HL-60/S4 treated with phorbol 12-myristate 13-acetate at 8.2 ng/mL for 4 days and 3 days (cell line): Measurements from ENCODE around the gene PPFIA1.

Source experiments
- in situ Hi-C: fragments of 300-500 bp; cut with MboI; formaldehyde crosslinking; loops from 2 replicates; pipeline ENCODE4 v1.15.0; 2022; ENCODE audit warnings: low sequenced_read_pairs

PPFIA1 gene

GRCh38 chr11:70352601-70353000 lies 82.1 kb downstream of the PPFIA1 start:
- in situ Hi-C loops, result no loop called here

- in situ Hi-C loops, result no loop called here
Measured at GRCh38 chr11:70353329-70353728, 82.8 kb downstream of the PPFIA1 start.

DNA sequence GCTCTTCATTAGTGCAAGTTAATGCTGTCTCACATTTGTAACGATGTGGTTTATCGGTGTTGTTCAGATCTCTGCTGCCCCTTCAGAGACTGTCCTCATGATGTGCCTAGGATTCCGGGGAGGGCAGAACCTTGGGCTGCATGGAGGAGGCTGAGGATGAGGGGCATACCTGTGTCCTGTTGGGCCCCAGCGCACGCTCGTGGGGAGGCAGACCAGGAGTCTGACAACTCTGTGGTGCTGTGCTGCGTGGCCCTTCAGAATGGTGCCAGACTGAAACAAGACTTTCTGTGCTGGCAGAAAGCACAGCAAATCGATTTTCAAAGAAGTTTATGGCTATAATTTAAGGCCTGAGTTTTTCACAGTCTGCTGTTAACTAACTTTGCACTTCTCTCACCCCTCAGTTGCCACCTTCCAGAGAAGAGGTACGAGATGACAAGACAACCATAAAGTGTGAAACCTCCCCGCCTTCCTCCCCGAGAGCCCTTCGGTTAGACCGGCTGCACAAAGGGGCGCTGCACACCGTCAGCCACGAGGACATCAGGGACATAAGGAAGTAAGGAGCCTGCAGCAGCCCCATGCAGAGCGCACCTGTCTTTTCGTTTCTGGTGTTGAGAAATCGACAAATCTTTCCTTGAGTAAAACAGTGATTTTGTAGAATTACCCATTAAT lies 83.5 kb downstream of the PPFIA1 start:
- in situ Hi-C loops, result no loop called here

DNA sequence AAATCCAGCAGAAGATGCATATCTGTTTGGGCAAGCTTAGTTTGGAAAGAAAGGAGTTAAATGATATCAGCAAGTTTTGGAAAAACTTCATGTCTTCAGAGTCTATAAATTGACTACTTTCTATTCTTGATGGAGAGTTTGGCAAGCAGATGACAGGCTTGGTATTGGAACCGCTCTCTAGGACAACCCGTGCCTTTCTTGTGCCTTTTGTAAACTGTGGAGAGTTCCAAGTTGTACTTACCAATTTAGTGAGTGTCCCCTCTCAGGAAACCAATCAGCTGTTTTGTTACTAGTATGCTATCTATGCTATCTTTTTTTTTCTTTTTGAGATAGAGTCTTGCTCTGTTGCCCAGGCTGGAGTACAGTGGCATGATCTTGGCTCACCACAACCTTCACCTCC lies 84.1 kb downstream of the PPFIA1 start:
- in situ Hi-C loops, result no loop called here

DNA sequence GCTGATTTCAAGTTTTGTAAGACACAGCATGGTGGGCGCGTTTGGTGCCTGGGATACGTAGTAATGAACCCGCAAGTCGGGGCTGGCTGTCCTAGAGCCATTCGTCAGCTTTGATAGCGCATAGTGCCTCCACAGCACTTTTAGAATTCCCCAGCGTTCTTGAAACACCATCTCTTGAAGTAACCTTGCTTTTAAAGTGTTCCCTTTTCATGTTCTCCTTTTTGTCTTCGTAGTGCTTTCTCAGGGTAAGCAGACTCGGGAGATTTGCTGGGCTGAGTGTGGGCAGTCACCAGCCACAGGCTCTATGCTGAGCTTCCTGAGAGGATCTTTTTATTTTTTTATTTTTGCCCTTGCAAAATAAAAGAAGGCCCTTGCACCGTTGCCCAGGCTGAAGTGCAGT lies 88.3 kb downstream of the PPFIA1 start:
- in situ Hi-C loops, result no loop called here

DNA sequence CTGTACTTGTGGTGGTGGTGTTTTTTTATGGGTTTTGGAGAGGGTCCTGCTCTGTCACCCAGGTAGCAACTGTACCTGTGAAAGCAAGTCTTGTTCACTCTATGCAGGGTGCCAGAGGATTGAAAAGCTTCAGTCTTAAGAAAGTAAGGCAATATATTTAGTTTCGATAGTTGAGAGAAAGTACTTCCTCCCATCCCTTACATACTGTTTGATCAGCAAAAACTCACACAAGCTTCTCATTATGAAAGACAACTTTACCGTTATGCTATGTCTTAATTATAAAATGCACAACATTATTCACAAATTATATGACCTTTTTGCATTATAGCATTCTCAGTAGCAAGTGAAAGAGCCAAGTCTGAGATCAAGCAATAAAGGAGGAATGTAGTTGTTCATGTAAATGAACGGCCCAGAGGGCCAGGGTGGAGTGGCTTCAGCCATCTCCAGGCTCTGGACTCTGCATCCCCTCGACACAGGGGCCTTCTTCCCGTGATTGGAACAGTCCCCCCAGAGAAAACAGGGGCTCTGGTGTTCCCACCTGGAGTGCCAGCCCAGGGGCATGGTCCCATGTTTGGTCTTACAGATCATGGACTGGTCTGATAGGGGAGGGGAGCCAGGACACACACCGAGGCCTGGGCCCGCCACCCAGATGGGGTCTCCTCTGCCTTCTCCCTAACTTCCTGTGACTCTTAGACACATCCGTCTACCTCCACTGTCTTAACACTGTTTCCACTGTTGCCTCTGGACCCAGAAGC lies 89.1 kb downstream of the PPFIA1 start:
- in situ Hi-C loops, result no loop called here

DNA sequence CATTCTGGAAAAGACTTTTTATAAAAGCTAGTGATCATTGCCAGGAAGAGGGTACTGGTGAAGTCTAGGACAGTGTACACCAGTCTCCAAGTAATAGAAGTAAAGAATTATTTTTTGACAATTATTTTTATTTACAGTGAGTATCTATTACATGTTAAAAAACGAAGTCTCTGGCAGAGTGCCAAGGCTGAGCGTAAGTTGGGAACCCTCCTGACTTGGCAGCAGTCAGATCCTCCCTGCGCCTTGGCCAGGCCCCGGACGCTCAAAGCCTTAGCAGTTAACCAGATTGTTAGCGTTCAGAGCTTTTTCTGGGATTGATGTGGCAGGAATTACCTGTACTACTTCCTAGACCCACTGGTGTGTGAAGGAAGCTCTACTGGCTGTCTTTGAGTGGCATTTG lies 89.7 kb downstream of the PPFIA1 start:
- in situ Hi-C loops, result no loop called here

DNA sequence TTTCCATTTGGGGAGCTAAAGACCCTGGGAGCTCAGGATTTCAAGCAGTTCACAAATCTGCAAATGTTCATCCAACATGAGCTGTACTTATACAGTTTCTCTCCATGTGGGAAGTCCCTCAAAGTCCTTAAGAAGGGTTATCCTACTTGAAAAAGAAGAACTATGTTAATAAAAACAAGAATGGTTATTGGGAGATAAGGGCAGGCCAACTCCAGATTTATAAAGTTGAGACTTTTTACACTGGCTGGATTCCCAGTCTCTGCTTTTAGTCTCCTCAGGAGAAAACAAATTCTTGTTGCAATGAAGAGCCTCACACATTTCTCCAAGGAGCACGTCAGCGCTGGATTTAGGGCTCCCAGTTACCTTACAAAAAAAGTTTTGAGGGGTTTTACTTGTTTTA lies 93.7 kb downstream of the PPFIA1 start:
- in situ Hi-C loops, result no loop called here

DNA sequence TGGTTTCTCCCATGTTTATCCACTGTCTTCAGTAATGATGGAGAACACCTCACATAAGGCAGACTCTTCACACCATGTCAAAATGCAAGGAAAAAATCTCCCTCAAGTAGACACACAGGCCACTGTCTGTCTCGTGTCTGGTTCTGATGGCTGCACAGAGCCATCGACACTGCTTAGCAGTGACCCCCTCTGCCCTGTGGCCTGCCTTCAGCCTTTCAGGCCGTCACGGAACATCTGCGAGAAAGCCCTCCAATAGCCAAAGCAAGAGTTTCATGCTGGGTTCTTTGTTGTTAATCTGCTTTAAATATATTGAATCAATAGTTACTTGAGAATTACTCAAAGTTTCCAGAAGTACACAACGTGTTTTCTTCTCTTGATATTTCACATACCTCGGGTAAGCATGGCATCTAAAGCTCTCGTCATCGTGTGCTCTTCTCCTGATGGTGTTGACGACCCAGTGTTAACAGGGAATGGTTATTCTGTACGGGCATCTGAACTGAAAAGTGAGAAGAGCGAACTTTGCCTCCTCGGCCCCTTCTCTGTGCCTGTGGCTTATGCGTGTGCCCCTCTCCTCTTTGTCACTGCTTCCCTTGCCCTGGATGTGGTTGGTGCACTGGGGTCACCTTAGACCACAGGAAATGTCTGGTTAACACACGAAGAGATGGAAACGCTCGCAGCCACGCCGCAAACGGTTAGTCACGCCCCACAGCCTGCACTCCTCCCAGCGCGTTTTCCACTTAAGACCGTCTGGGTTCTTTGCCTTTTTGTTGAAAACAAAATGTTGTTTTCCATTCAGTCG lies 94.5 kb downstream of the PPFIA1 start:
- in situ Hi-C loops, result no loop called here

DNA sequence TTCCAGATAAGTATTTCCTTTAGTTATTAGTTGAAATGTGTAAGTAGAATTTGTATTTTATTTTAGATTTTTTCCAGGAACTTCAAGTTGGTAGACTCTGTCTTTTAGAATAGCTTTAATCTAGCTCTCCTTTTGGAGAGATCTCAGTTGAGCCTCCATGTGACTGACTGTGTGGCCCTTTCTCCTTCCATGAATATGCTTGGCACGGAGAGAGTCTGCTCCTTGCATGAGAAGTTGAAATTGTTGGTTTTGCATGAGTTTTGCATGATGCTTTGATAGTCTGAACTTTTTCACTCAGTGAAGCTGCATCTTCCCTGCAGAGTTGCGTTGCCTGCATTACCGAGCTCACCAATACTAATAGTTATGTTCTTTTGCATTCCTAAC lies 95.0 kb downstream of the PPFIA1 start:
- in situ Hi-C loops, result no loop called here

- in situ Hi-C loops, result no loop called here
Measured at GRCh38 chr11:70367071-70367470, 96.6 kb downstream of the PPFIA1 start.

DNA sequence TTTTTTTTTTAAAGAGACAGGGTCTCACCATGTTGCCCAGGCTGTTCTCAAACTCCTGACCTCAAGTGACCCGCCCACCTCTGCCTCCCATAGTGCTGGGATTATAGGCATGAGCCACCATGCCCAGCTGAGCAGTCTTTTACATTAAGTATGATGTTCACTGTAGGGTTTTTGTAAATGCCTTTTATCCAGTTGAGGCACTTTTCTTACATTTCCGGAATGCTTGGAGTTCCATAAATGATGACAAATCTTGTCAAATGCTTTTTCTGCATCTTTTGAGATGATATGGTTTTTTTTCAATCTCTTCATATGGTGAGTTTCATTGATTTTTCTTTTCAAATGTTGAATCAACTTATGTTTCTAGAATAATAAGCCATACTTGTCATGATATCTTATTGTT lies 98.5 kb downstream of the PPFIA1 start:
- in situ Hi-C loops, result no loop called here

- in situ Hi-C loops, result no loop called here
Measured at GRCh38 chr11:70371241-70371640, 100.8 kb downstream of the PPFIA1 start.

DNA sequence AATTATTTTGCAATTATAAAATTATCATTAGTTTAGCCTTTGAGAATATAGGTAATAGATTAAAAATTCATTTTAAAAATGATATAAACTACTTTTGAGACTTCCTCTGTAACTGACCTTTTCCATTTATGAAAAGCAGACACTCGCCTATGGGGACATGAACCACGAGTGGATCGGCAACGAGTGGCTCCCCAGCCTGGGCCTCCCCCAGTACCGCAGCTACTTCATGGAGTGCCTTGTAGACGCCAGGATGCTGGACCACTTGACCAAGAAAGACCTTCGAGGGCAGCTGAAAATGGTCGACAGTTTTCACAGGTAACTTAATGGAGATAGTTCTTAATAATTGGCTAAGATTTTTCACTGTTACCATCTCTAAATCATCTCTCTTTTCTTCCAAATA lies 101.6 kb downstream of the PPFIA1 start:
- in situ Hi-C loops, result no loop called here

DNA sequence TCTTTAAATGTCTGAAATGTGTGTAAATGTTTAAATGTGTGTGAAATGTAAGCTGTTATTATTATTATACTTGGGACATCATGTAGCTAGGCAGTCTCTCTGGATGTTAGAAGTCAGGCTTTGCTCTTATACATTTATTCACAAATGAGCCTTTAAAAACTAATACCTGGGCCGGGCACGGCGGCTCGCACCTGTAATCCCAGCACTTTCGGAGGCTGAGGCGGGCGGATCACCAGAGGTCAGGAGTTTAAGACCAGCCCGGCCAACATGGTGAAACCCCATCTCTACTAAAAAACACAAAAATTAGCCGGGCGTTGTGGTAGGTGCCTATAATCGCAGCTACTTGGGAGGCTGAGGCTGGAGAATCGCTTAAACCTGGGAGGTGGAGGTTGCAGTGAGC lies 106.1 kb downstream of the PPFIA1 start:
- in situ Hi-C loops, result no loop called here

GRCh38 chr11:70377645-70378044 lies 107.2 kb downstream of the PPFIA1 start:
- in situ Hi-C loops, result no loop called here

GRCh38 chr11:70378506-70379134 lies 108.1 kb downstream of the PPFIA1 start:
- in situ Hi-C loops, result no loop called here

- in situ Hi-C loops, result no loop called here
Measured at GRCh38 chr11:70381350-70381749, 110.9 kb downstream of the PPFIA1 start.

- in situ Hi-C loops, result no loop called here
Measured at GRCh38 chr11:70381872-70382861, 111.7 kb downstream of the PPFIA1 start.
